Left ventricle myocardium inferior (tissue), 1 donor: ENCODE measurements around the gene CTSA. TPM values are rescaled to one million over a fixed set of nuclear protein-coding genes. Genes with fewer than 3 reads are reported as not detected.
A peak's percentile ranks its signal among the peaks of the same experiment; 100 is the strongest.

Experiments
- DNase-seq: peaks from one replicate; pipeline ENCODE4 v3.0.0-alpha.2; 2020
- H3K27ac ChIP-seq: fragments of 200-600 bp; replicated peaks from 2 replicates; pipeline ENCODE4 v1.8.0; 2021
- H3K27me3 ChIP-seq: fragments of 200-600 bp; 2 replicates; pipeline ENCODE4 v1.8.0; 2021; ENCODE audit warnings: low read depth
- H3K36me3 ChIP-seq: fragments of 200-600 bp; 2 replicates; pipeline ENCODE4 v1.8.0; 2021
- H3K4me1 ChIP-seq: fragments of 200-600 bp; 2 replicates; pipeline ENCODE4 v1.8.0; 2021
- H3K4me3 ChIP-seq: fragments of 200-600 bp; 2 replicates; pipeline ENCODE4 v1.8.0; 2021; ENCODE audit warnings: mild to moderate bottlenecking, moderate library complexity
- H3K9me3 ChIP-seq: fragments of 200-600 bp; replicated peaks from 2 replicates; pipeline ENCODE4 v1.8.0; 2021
- intact Hi-C: fragments of 100-400 bp; cut with micrococcal nuclease; formaldehyde crosslinking; loops from one replicate; pipeline ENCODE4 v1.11.0; 2022
- long read RNA-seq: library from polyadenylated mRNA; unstranded; transcript quantifications from one replicate; pipeline ENCODE4 v2.0.0, GENCODE V29; 2021
- total RNA-seq: library from RNA; stranded (reverse); fragmentation: NEBNext Ultra II Directional; extraction: Animal tissue kit (Norgen Biotek cat#: 25700); gene quantifications from one replicate; pipeline ENCODE4 v1.2.1, GENCODE V29; 2021
- TF ChIP-seq, protein P1 (sequence below): fragments of 200-600 bp; IDR thresholded peaks from 2 replicates; pipeline ENCODE4 v1.8.0; 2021; ENCODE audit warnings: antibody characterized with exemption, mild to moderate bottlenecking, borderline replicate concordance
- donor health status: DM: no; HTN: yes; CAD: no; lungs with severe emphysema.

Gene CTSA
- total RNA-seq: 116 TPM
- long read RNA-seq, transcript CTSA-207 (2 exons, 2,183 nt): minor isoform, 32 of 252 reads
- long read RNA-seq, transcript CTSA-203 (14 exons, 1,972 nt): minor isoform, 22 of 252 reads
- long read RNA-seq, transcript CTSA-201 (15 exons, 1,898 nt): minor isoform, 7 of 252 reads
- long read RNA-seq, transcript CTSA-204 (15 exons, 2,149 nt): major isoform, 170 of 252 reads
- long read RNA-seq, partial matches to known transcripts: 8 of 252 reads
- long read RNA-seq, other reads (novel, unspliced or antisense): 10 of 252 reads

DNA sequence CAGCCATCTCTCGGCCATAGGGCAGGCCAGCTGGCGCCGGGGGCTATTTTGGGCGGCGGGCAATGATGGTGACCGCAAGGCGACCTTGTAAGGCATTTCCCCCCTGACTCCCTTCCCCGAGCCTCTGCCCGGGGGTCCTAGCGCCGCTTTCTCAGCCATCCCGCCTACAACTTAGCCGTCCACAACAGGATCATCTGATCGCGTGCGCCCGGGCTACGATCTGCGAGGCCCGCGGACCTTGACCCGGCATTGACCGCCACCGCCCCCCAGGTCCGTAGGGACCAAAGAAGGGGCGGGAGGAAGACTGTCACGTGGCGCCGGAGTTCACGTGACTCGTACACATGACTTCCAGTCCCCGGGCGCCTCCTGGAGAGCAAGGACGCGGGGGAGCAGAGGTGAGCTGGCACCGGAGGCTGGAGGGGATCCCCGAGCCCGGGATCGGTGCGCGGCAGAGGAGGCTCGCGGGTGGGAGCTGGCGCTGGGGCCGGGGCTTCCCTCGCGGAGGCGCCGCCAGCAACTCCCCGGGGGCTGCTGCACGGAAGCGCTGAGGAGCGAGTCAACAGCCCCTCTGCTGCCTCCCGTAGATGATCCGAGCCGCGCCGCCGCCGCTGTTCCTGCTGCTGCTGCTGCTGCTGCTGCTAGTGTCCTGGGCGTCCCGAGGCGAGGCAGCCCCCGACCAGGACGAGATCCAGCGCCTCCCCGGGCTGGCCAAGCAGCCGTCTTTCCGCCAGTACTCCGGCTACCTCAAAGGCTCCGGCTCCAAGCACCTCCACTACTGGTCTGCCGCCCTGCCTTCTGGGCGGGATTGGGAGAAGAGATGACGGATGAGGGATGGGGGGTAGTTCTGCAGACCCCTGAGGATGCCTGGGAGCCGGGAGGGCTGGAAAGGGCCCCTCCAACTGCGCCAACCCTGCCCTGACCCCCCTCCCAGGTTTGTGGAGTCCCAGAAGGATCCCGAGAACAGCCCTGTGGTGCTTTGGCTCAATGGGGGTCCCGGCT lies at the start of gene CTSA, which contains the start of gene NEURL2:
Gene CTSA (plus strand): TSS at position 351 of the 999 bp plus-strand sequence. CDS start 234 bp downstream, at position 585.
Gene NEURL2 (minus strand): TSS at position 224 of the 999 bp plus-strand sequence. CDS start 217 bp downstream, at position 7.
- H3K4me1 ChIP-seq: peaks cover 50% of the 10 kb centered on the region
- intact Hi-C loops: loop anchor here (5.0 kb wide), 1 partner anchor 41 kb away; the partner anchor contains the start of gene PCIF1

DNA sequence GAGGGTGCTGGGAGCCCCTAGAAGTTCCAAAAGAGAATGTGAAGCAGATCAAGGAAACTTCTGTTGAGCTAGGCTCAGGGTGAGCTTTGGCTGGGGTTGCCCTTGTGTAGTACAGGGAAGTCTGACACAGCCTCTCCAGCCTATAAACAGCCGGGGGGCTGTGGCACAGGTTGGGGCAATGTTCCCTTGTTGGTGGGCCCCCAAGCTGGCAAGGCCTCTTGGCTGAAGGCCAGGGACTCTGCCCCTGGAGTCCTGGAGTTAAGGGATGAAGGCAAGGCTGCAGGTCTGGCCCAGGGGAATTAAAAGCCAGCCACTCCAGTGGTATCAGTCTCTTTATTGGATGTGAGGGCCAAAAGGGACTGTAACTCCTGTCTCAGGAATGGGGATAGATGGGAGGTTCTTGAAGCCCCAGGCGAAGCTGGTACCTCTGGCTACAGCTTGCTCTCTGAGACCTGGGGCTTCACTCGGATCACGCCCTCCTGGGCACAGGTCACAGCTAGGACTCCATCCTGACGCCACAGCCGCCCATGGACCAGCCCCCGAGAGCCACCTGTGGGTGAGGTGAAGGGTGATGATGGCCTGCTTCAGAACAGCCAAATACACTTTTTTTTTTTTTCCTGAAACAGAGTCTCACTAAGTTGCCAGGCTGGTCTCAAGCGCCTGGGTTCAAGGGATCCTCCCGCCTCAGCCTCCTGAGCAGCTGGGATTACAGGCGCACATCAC lies 49.6 kb upstream of the CTSA start:
- Histone ChIP-seq H3K36me3 (peaks cover 95% of the 10 kb centered on the region), H3K27me3 (no peaks in the 10 kb centered on the region), H3K4me1 (peaks cover 47% of the 10 kb centered on the region)

More for the DNA sequence above, at the start of gene CTSA, which contains the start of gene NEURL2:
- H3K9me3 ChIP-seq: no peaks in the 10 kb centered on the region
- H3K27me3 ChIP-seq: no peaks in the 10 kb centered on the region
- peaks cover 57% of the 10 kb centered on the region for H3K36me3 ChIP-seq
- peak; percentile 96 for DNase-seq
- peak within 1 kb of the TSS; percentile 94 for H3K27ac ChIP-seq
- TF ChIP-seq, protein P1, sequence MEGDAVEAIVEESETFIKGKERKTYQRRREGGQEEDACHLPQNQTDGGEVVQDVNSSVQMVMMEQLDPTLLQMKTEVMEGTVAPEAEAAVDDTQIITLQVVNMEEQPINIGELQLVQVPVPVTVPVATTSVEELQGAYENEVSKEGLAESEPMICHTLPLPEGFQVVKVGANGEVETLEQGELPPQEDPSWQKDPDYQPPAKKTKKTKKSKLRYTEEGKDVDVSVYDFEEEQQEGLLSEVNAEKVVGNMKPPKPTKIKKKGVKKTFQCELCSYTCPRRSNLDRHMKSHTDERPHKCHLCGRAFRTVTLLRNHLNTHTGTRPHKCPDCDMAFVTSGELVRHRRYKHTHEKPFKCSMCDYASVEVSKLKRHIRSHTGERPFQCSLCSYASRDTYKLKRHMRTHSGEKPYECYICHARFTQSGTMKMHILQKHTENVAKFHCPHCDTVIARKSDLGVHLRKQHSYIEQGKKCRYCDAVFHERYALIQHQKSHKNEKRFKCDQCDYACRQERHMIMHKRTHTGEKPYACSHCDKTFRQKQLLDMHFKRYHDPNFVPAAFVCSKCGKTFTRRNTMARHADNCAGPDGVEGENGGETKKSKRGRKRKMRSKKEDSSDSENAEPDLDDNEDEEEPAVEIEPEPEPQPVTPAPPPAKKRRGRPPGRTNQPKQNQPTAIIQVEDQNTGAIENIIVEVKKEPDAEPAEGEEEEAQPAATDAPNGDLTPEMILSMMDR: no peak
- peak within 1 kb of the TSS; percentile 83 for H3K4me3 ChIP-seq

DNA sequence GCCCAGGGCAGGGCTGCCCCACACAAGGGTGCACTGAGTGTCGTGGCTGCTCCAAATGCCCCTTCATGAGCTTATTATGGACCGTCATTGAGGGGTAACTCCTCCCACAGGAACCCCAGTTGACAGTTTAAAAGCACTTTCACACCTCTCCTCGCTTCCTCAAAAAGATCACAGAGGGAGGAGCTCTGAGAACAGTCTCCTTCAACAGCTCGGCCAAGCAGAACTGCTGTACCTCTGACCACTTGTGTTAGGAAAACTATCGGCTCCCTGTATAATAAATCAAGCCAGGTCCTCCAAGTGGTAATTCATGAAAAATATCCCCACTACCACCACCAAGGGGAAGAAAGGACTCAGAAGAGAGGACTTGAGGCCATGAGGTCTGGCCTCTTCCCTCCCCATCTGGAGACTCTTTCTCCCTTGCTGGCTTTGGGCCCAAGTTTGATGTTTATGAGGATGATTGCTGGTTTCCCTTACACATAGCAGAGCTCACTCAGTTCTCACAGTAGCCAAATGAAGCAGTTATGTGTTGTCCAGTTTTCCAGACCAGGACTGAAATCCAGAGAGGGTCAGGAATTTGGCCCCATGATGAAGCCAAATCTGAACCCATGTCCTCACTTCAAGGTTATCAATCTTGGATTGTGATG lies 48.8 kb upstream of the CTSA start:
- no peak for DNase-seq
- TF ChIP-seq, protein P1: no peak
- Histone ChIP-seq H3K9me3 (no peaks in the 10 kb centered on the region), H3K27ac (peak overlapping the region; percentile 32), H3K27me3 (no peaks in the 10 kb centered on the region), H3K4me1 (peaks cover 40% of the 10 kb centered on the region), H3K4me3 (no peak overlapping the region), H3K36me3 (peaks cover 96% of the 10 kb centered on the region)
- intact Hi-C loops: no loop called here

More for the DNA sequence above, 49.6 kb upstream of the CTSA start:
- no peak for DNase-seq
- TF ChIP-seq, protein P1: no peak
- Histone ChIP-seq H3K9me3 (no peaks in the 10 kb centered on the region), H3K4me3 (no peak overlapping the region), H3K27ac (peak overlapping the region; percentile 32)
- intact Hi-C loops: no loop called here

DNA sequence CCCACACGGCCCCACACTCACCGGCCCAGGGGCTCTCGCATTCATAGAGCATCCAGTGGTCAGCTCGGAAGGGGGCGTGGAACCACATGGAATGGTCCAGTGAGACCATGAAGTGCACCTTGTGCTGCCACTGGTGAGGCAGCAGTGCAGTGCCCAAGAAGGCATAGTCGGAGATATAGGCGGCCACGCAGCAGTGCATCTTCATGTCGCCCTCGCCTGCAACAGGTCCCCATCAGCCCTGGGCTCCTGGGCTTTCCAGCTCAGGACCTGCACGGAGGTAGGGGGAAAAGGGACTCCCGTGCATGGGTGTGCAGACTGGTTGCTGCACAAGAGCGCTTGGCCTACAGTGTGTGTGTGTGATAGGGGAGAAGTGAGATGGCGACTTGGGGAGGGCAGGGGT lies 47.6 kb upstream of the CTSA start:
- H3K27ac ChIP-seq: peak overlapping the region; percentile 32
- TF ChIP-seq, protein P1: no peak
- peaks cover 93% of the 10 kb centered on the region for H3K36me3 ChIP-seq
- H3K4me1 ChIP-seq: peaks cover 38% of the 10 kb centered on the region
- no peak overlapping the region for H3K4me3 ChIP-seq
- no peaks in the 10 kb centered on the region for H3K9me3 ChIP-seq
- DNase-seq: no peak
- H3K27me3 ChIP-seq: no peaks in the 10 kb centered on the region
- intact Hi-C loops: no loop called here
